C4-2B (cell line): ENCODE measurements around the gene RCOR1.

Experiments used
- H3K27ac ChIP-seq: fragments of 450-650 bp; 2 replicates; pipeline ENCODE4 v1.5.1; 2017
- CTCF ChIP-seq: fragments of 450-650 bp; conservative IDR thresholded peaks from 2 replicates; pipeline ENCODE4 v1.5.1; 2017; ENCODE audit warnings: mild to moderate bottlenecking
- ZFX ChIP-seq: fragments of 450-650 bp; IDR thresholded peaks from 2 replicates; pipeline ENCODE4 v1.6.1; 2017

RCOR1 gene

GRCh38 chr14:102551995-102552705 is 40.3 kb upstream of the RCOR1 start:
- TF ChIP-seq CTCF = no peak
- no peak for TF ChIP-seq ZFX
- H3K27ac ChIP-seq = no peak overlapping the region

GRCh38 chr14:102554821-102555819 is 37.3 kb upstream of the RCOR1 start:
- TF ChIP-seq ZFX = no peak
- TF ChIP-seq CTCF = no peak
- no peak overlapping the region for H3K27ac ChIP-seq

DNA sequence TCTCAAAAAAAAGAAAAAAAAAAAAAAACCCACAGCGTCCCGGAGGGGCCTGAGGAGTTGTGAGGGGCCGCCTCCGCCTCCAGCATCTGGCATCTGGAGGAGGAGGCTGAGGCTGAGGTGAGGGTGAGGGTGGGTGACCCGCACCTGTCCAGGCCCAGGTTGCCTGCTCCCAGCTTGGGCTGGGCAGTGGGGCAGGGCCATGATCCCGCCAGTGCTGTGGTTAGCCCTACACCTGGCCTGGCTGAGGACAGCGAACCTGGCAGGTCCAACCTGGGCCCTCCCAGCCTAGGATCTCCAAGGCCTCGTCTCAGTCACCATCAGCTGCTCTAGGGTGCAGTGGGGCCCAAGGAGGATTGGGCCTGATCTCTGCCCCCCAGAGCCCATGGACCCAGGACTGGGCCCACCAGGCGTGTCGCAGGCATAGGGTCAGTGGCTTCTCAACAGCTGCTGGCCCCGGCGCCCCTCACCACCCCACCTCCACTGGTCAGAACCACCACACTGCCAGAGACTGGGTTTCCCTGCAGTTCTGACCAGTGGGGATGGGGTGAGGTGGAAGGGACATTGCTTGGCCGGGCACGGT is 36.3 kb upstream of the RCOR1 start:
- H3K27ac ChIP-seq = no peak overlapping the region
- TF ChIP-seq CTCF (no peak), ZFX (no peak)

GRCh38 chr14:102557434-102558226 is 34.8 kb upstream of the RCOR1 start:
- TF ChIP-seq ZFX = no peak
- TF ChIP-seq CTCF = no peak
- H3K27ac ChIP-seq = no peak overlapping the region

DNA sequence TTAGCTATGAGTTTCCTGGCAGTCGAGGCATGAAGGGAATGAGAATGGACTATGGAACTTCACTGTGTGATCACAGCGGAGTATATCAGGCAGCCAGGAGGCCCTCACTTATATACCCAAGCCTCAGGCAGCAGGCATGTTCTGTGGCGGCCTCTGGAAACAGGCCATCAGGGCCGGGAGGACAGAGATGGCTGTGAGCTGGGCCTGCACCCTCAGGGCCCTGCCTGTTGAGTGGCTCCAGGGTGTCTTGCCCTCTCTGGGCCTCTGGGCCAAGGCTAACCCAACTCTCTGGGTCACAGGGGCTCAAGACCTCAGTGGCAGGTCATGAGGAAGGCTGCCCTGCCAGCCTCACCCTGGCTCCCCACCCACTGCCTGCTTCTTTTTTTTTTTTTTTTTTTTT is 33.9 kb upstream of the RCOR1 start:
- H3K27ac ChIP-seq = no peak overlapping the region
- TF ChIP-seq ZFX (no peak), CTCF (no peak)

- H3K27ac ChIP-seq = no peak overlapping the region
These were observed 31.8 kb upstream of the RCOR1 start for GRCh38 chr14:102560458-102561261.

More at GRCh38 chr14:102560458-102561261, 31.8 kb upstream of the RCOR1 start:
- TF ChIP-seq ZFX = no peak
